IMR-90 (cell line): ENCODE results near the gene MAP3K7CL. TPM values are rescaled to one million over a fixed set of nuclear protein-coding genes. Genes with fewer than 3 reads are reported as not detected.

Experiments
- ATAC-seq: fragments of 200-7000 bp; cut with Tn5 transposase; 2 replicates; pipeline ENCODE4 v1.9.1; 2020; ENCODE audit warnings: low read depth, mild to moderate bottlenecking, moderate library complexity
- BruUV-seq: library from RNA; stranded (reverse); fragments of 400-500 nt; replicated peaks from 2 replicates; lab custom pipeline; 2021; lab: Mats Ljungman, UMichigan
- CTCF ChIA-PET: fragments of 300-600 bp; formaldehyde crosslinking; extraction: SDS; loops from one replicate; lab custom pipeline; 2021; ENCODE audit warnings: antibody characterized with exemption; lab: Yijun Ruan, JAX
- POLR2A ChIA-PET: fragments of 300-600 bp; sonication (Branson Sonifier 250); formaldehyde crosslinking; loops from one replicate; lab custom pipeline; 2022; ENCODE audit warnings: antibody characterized with exemption; ENCODE audit not compliant: unreplicated experiment; lab: Charles Lee
- DNase-seq: peaks from one replicate; pipeline ENCODE4 v3.0.0; 2013
- H2AFZ ChIP-seq: replicated peaks from 2 replicates; pipeline ENCODE3; 2013; ENCODE audit warnings: low read length, mild to moderate bottlenecking; ENCODE audit not compliant: poor library complexity
- H2AK5ac ChIP-seq: 2 replicates; pipeline ENCODE4 v1.6.1; 2013; ENCODE audit warnings: low read depth, low read length, inconsistent platforms
- H2AK9ac ChIP-seq: replicated peaks from 2 replicates; pipeline ENCODE3; 2013; ENCODE audit warnings: mild to moderate bottlenecking, low read depth, low read length, moderate library complexity; ENCODE audit not compliant: poor library complexity
- H2BK120ac ChIP-seq: 2 replicates; pipeline ENCODE4 v1.6.1; 2013; ENCODE audit warnings: low read depth, low read length, inconsistent platforms
- H2BK15ac ChIP-seq: 3 replicates; pipeline ENCODE4 v1.6.1; 2013; ENCODE audit warnings: low read depth, low read length, inconsistent platforms
- H2BK20ac ChIP-seq: 2 replicates; pipeline ENCODE4 v1.6.1; 2013; ENCODE audit warnings: low read depth, mild to moderate bottlenecking, inconsistent platforms, low read length, moderate library complexity
- H2BK5ac ChIP-seq: 2 replicates; pipeline ENCODE4 v1.6.1; 2013; ENCODE audit warnings: mild to moderate bottlenecking, low read depth, low read length, inconsistent platforms; ENCODE audit not compliant: poor library complexity, severe bottlenecking
- H3K14ac ChIP-seq: replicated peaks from 2 replicates; pipeline ENCODE4 v1.6.1; 2013; ENCODE audit warnings: low read depth, low read length, inconsistent platforms
- H3K18ac ChIP-seq: 2 replicates; pipeline ENCODE4 v1.6.1; 2013; ENCODE audit warnings: low read depth, low read length, control low read depth
- H3K23ac ChIP-seq: 2 replicates; pipeline ENCODE4 v1.6.1; 2013; ENCODE audit warnings: low read depth, low read length, inconsistent platforms
- H3K27ac ChIP-seq: 2 replicates; pipeline ENCODE4 v1.5.1; 2013; ENCODE audit warnings: mild to moderate bottlenecking, control low read depth, low read length; ENCODE audit not compliant: insufficient read depth
- H3K27me3 ChIP-seq: 2 replicates; pipeline ENCODE4 v1.6.1; 2013; ENCODE audit warnings: low read length; ENCODE audit not compliant: control insufficient read depth, insufficient read depth
- H3K36me3 ChIP-seq: 2 replicates; pipeline ENCODE4 v1.6.1; 2013; ENCODE audit warnings: low read length, mixed read lengths; ENCODE audit not compliant: control insufficient read depth, insufficient read depth
- H3K4ac ChIP-seq: 2 replicates; pipeline ENCODE4 v1.6.1; 2013; ENCODE audit warnings: low read depth, low read length, inconsistent platforms
- H3K4me1 ChIP-seq: 2 replicates; pipeline ENCODE4 v1.6.1; 2013; ENCODE audit warnings: low read length, mixed read lengths; ENCODE audit not compliant: control insufficient read depth, insufficient read depth
- H3K4me2 ChIP-seq: 2 replicates; pipeline ENCODE4 v1.6.1; 2013; ENCODE audit warnings: low read depth, mild to moderate bottlenecking, control low read depth, low read length, moderate library complexity
- H3K4me3 ChIP-seq: 2 replicates; pipeline ENCODE4 v1.5.1; 2013; ENCODE audit warnings: low read depth, mild to moderate bottlenecking, control low read depth, low read length, moderate library complexity; ENCODE audit not compliant: insufficient read depth
- H3K56ac ChIP-seq: 2 replicates; pipeline ENCODE4 v1.6.1; 2013; ENCODE audit warnings: low read length, inconsistent platforms; ENCODE audit not compliant: insufficient read depth; ENCODE audit errors: extremely low read depth
- H3K79me1 ChIP-seq, 2 experiments: 2 replicates each; pipeline ENCODE4 v1.6.1; 2013; ENCODE audit warnings: low read length in 2 of 2, inconsistent platforms in 1 of 2, low read depth in 1 of 2
- H3K9ac ChIP-seq: 2 replicates; pipeline ENCODE4 v1.6.1; 2013; ENCODE audit warnings: low read depth, low read length, control low read depth
- H3K9me1 ChIP-seq: 2 replicates; pipeline ENCODE4 v1.6.1; 2013; ENCODE audit warnings: low read length, inconsistent platforms; ENCODE audit not compliant: insufficient read depth
- H3K9me3 ChIP-seq: 2 replicates; pipeline ENCODE4 v1.6.1; 2013; ENCODE audit warnings: low read length; ENCODE audit not compliant: control insufficient read depth, insufficient read depth
- H4K20me1 ChIP-seq: 2 replicates; pipeline ENCODE4 v1.6.1; 2013; ENCODE audit warnings: low read length, inconsistent platforms; ENCODE audit not compliant: insufficient read depth
- H4K5ac ChIP-seq: 2 replicates; pipeline ENCODE4 v1.6.1; 2013; ENCODE audit warnings: mild to moderate bottlenecking, low read depth, low read length, control low read depth
- H4K8ac ChIP-seq, 2 experiments: 2 replicates each; pipeline ENCODE4 v1.6.1; 2013; ENCODE audit warnings: low read depth in 2 of 2, low read length in 2 of 2, control low read depth in 1 of 2, inconsistent platforms in 1 of 2
- H4K91ac ChIP-seq: 2 replicates; pipeline ENCODE4 v1.6.1; 2013; ENCODE audit warnings: low read depth, low read length, inconsistent platforms; ENCODE audit not compliant: insufficient read depth
- BHLHE40 ChIP-seq: fragments of 150-350 bp; IDR thresholded peaks from 2 replicates; pipeline ENCODE4 v1.6.1; 2016; ENCODE audit warnings: mild to moderate bottlenecking, low read depth, low read length
- CEBPB ChIP-seq: IDR thresholded peaks from 2 replicates; pipeline ENCODE4 v1.6.1; 2012; ENCODE audit warnings: low read depth, low read length, improper control_type of control experiment
- CHD1 ChIP-seq: IDR thresholded peaks from 2 replicates; pipeline ENCODE4 v1.6.1; 2012; ENCODE audit warnings: low read depth, low read length, improper control_type of control experiment
- FOS ChIP-seq: fragments of 150-350 bp; IDR thresholded peaks from 2 replicates; pipeline ENCODE4 v1.6.1; 2016; ENCODE audit warnings: low read depth, low read length
- MAFK ChIP-seq: IDR thresholded peaks from 2 replicates; pipeline ENCODE4 v1.6.1; 2012; ENCODE audit warnings: low read depth, low read length, improper control_type of control experiment
- MAZ ChIP-seq: IDR thresholded peaks from 2 replicates; pipeline ENCODE4 v1.6.1; 2012; ENCODE audit warnings: low read depth, mild to moderate bottlenecking, low read length, improper control_type of control experiment, moderate library complexity, borderline replicate concordance
- MXI1 ChIP-seq: IDR thresholded peaks from 2 replicates; pipeline ENCODE4 v1.6.1; 2012; ENCODE audit warnings: low read depth, mild to moderate bottlenecking, low read length, moderate library complexity, borderline replicate concordance
- NFE2L2 ChIP-seq: fragments of 150-350 bp; IDR thresholded peaks from 2 replicates; pipeline ENCODE4 v1.6.1; 2016; ENCODE audit warnings: low read depth, mild to moderate bottlenecking, low read length
- POLR2A ChIP-seq: IDR thresholded peaks from 2 replicates; pipeline ENCODE4 v1.6.1; 2012; ENCODE audit warnings: mild to moderate bottlenecking, low read depth, low read length
- RAD21 ChIP-seq: IDR thresholded peaks from 2 replicates; pipeline ENCODE4 v1.6.1; 2012; ENCODE audit warnings: low read length, improper control_type of control experiment
- RCOR1 ChIP-seq: IDR thresholded peaks from 2 replicates; pipeline ENCODE4 v1.6.1; 2012; ENCODE audit warnings: mild to moderate bottlenecking, low read length, improper control_type of control experiment; ENCODE audit not compliant: insufficient replicate concordance
- RFX5 ChIP-seq: IDR thresholded peaks from 2 replicates; pipeline ENCODE4 v1.8.0; 2012; ENCODE audit warnings: low read depth, mild to moderate bottlenecking, low read length, moderate library complexity
- SMC3 ChIP-seq: fragments of 150-350 bp; IDR thresholded peaks from 2 replicates; pipeline ENCODE4 v1.6.1; 2016; ENCODE audit warnings: low read depth, mild to moderate bottlenecking, antibody characterized with exemption, low read length, moderate library complexity
- WGBS, 2 experiments: methylation state at CpG; one replicate each; pipeline versions ENCODE4 v1.1.5 to v1.1.7; 2013; ENCODE audit warnings: missing lambda C conversion rate in 2 of 2; ENCODE audit not compliant: insufficient read length in 1 of 2; ENCODE audit errors: extremely low coverage in 2 of 2; 5-methylcytosine and 5-hydroxymethylcytosine counted together
- dilution Hi-C: fragments of 300-500 bp; cut with HindIII; formaldehyde crosslinking; loops from one replicate; pipeline ENCODE4 v1.14.3; 2018; ENCODE audit warnings: low sequenced_read_pairs; ENCODE audit not compliant: unreplicated experiment
- in situ Hi-C: fragments of 300-500 bp; cut with MboI; formaldehyde crosslinking; loops from 3 replicates; pipeline ENCODE4 v1.14.3; 2019; ENCODE audit warnings: low sequenced_read_pairs, inconsistent platforms, mixed read lengths
- intact Hi-C: fragments of 100-400 bp; cut with micrococcal nuclease; formaldehyde crosslinking; loops from 2 replicates; pipeline ENCODE4 v1.10.0; 2022
- polyA plus RNA-seq, 3 experiments: library from polyadenylated mRNA; depleted of rRNA; stranded (reverse); fragments of >200 nt; gene quantifications; 2 replicates each; pipeline ENCODE4 v1.2.3, GENCODE V29; 2012; ENCODE audit warnings: low replicate concordance in 1 of 3
- total RNA-seq: library from RNA; depleted of rRNA; stranded (reverse); fragments of >200 nt; gene quantifications from 2 replicates; pipeline ENCODE4 v1.2.3, GENCODE V29; 2012
- TF ChIP-seq, protein P1 (sequence below): conservative IDR thresholded peaks from 2 replicates; pipeline ENCODE4 v1.5.1; 2012; ENCODE audit warnings: mild to moderate bottlenecking, low read depth, low read length, improper control_type of control experiment
- TF ChIP-seq, protein P2 (sequence below): fragments of 150-350 bp; IDR thresholded peaks from 2 replicates; pipeline ENCODE4 v1.6.1; 2016; ENCODE audit warnings: low read depth, mild to moderate bottlenecking, low read length, moderate library complexity, borderline replicate concordance
- TF ChIP-seq, protein P3 (sequence below): fragments of 150-350 bp; IDR thresholded peaks from 2 replicates; pipeline ENCODE4 v1.6.1; 2017; ENCODE audit warnings: mild to moderate bottlenecking, antibody characterized with exemption, low read length, low read depth

Gene MAP3K7CL
- total and polyA plus RNA-seq, 2 of the 4 experiments (the other 2 are of a cell fraction): 21.0 to 22.3 TPM

DNA sequence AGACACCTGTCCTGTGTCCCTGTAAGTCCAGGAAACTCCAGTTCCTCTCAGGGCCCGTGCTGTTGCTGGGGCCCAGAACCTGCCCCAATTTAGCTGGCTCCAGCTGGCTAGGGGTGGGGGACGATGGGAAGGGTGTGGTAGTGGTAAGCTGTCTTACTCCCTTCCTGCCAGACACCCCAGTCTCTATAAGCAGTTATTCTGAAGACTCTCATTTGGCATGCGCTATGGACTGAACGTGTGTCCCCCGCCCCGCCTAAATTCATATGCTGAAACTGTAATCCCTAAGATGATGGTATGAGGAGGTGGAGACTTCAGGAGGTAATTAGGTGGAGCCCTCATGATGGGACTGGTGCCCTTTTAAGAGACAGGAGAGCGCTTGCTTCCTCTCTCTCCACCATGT is 82.0 kb downstream of the MAP3K7CL start:
- H3K9me3 ChIP-seq: peaks cover 2% of the 10 kb centered on the region; the same call in 1 of the 2 replicates
- H3K4me1 ChIP-seq: peaks cover 2% of the 10 kb centered on the region
- H3K9me1 ChIP-seq: peaks cover 3% of the 10 kb centered on the region; the same call in 1 of the 2 replicates
- H4K8ac ChIP-seq: no peak overlapping the region; a peak in 1 of 4 replicates
- H3K36me3 ChIP-seq: no peaks in the 10 kb centered on the region
- peak overlapping the region; percentile 57 for H2AK9ac ChIP-seq
- H3K27me3 ChIP-seq: no peaks in the 10 kb centered on the region
- peak overlapping the region; percentile 57 for H2AK5ac ChIP-seq
- H3K79me1 ChIP-seq: peaks cover 3 to 10% of the 10 kb centered on the region in 2 experiments; a peak in 2 of 4 replicates
- no peak overlapping the region for H3K4ac ChIP-seq
- no peak overlapping the region for H3K14ac ChIP-seq
- H3K23ac ChIP-seq: no peak overlapping the region
- H4K5ac ChIP-seq: no peak overlapping the region
- no peak overlapping the region for H3K56ac ChIP-seq
- H3K27ac ChIP-seq: no peak overlapping the region
- dilution Hi-C loops (no loop called here), intact Hi-C loops (no loop called here), in situ Hi-C loops (no loop called here)
- no peak overlapping the region for H3K9ac ChIP-seq
- no peak overlapping the region for H2AFZ ChIP-seq
- H2BK120ac ChIP-seq: no peak overlapping the region; the same call in 1 of the 2 replicates
- H3K18ac ChIP-seq: no peak overlapping the region
- no peak overlapping the region for H3K4me2 ChIP-seq
- ChIA-PET CTCF (interaction anchor here (0.7 kb wide), 1 partner anchor 81 kb away, joined by 3 read pairs; no protein-coding TSS in a partner anchor), POLR2A (no interaction called here)
- H4K91ac ChIP-seq: peak overlapping the region; percentile 21; the same call in 1 of the 2 replicates
- ATAC-seq (no peak), DNase-seq (no peak)
- TF ChIP-seq BHLHE40 (no peak), MXI1 (no peak), CHD1 (no peak), POLR2A (no peak), FOS (no peak), NFE2L2 (no peak), RAD21 (no peak), SMC3 (no peak), RCOR1 (no peak), CEBPB (no peak), MAZ (no peak), RFX5 (no peak), MAFK (no peak)
- TF ChIP-seq, protein P1, sequence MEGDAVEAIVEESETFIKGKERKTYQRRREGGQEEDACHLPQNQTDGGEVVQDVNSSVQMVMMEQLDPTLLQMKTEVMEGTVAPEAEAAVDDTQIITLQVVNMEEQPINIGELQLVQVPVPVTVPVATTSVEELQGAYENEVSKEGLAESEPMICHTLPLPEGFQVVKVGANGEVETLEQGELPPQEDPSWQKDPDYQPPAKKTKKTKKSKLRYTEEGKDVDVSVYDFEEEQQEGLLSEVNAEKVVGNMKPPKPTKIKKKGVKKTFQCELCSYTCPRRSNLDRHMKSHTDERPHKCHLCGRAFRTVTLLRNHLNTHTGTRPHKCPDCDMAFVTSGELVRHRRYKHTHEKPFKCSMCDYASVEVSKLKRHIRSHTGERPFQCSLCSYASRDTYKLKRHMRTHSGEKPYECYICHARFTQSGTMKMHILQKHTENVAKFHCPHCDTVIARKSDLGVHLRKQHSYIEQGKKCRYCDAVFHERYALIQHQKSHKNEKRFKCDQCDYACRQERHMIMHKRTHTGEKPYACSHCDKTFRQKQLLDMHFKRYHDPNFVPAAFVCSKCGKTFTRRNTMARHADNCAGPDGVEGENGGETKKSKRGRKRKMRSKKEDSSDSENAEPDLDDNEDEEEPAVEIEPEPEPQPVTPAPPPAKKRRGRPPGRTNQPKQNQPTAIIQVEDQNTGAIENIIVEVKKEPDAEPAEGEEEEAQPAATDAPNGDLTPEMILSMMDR: no peak
- TF ChIP-seq, protein P2, sequence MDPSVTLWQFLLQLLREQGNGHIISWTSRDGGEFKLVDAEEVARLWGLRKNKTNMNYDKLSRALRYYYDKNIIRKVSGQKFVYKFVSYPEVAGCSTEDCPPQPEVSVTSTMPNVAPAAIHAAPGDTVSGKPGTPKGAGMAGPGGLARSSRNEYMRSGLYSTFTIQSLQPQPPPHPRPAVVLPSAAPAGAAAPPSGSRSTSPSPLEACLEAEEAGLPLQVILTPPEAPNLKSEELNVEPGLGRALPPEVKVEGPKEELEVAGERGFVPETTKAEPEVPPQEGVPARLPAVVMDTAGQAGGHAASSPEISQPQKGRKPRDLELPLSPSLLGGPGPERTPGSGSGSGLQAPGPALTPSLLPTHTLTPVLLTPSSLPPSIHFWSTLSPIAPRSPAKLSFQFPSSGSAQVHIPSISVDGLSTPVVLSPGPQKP: no peak
- TF ChIP-seq, protein P3, sequence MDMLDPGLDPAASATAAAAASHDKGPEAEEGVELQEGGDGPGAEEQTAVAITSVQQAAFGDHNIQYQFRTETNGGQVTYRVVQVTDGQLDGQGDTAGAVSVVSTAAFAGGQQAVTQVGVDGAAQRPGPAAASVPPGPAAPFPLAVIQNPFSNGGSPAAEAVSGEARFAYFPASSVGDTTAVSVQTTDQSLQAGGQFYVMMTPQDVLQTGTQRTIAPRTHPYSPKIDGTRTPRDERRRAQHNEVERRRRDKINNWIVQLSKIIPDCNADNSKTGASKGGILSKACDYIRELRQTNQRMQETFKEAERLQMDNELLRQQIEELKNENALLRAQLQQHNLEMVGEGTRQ: no peak
- BruUV-seq: no TSS peak
- no peaks in the 10 kb centered on the region for H4K20me1 ChIP-seq
- no peak overlapping the region for H2BK20ac ChIP-seq
- no CpG with 5 or more reads among the region's 7 CpGs for WGBS, 2 experiments
- no peak overlapping the region for H2BK5ac ChIP-seq
- H3K4me3 ChIP-seq: no peak overlapping the region
- peak overlapping the region; percentile 77; the same call in 2 of the 3 replicates for H2BK15ac ChIP-seq
